ENCODE data around the gene ABHD12.

GRCh38 chr20:25308083-25308491 is 82.5 kb downstream of the ABHD12 start:
- TF ChIP-seq CTCF (IDR thresholded peaks at IDR 0.05) (no peak), POLR2A (IDR thresholded peaks at IDR 0.05) (no peak)

Measured in uterus (tissue), 2 donors.